Measurements from ENCODE around the gene ZFP90. TPM values are rescaled to one million over a fixed set of nuclear protein-coding genes. Genes with fewer than 3 reads are reported as not detected.
"Not testable (repeated sequence)": the region's sequence is repeated elsewhere in the genome, so short reads cannot be mapped to it uniquely, and the experiment has no call there.

Gene ZFP90
- total RNA-seq, 1 donor from 2014 or later: 44.7 TPM

DNA sequence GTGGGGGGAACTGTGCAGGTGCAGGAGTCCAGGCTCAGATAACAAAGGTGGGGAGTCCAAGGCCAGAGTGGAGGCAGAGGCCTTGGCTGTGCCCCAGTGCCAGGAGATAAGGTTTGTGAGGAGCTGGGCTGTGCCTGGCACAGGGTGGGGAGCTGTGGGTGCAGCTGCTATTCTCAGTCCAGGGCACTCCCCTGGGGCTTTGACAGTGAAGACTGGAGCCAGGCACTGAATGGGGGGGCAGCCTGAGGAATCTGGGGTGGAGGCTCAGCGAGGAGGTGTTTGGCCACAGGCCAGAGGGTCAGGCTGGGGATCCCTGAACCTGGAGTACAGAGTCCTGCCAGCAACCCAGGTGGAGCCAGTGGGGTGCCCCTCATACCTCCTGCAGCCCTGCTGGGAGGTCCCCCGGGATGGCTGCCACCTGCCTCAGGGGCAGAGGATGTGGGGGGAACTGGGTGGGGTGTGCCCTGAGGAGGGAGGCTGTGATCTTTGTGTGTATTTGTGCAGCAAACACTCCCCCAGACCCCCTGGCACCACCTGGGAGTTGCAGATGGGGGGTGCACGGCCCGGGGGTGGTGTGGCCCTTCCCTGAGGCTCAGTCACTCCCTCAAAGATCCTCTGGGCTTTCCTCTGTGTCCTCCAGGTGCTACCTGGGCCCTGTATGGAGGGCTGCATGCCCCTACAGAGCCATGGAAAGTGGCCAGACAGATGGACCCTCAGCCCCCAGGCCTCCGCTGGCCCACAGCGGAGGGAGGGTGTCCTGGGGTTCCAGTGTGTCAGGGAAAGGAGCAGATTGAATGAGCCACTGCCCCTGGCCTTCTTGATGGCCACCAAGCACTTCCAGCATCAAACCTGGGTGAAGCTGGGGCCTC lies 46.3 kb upstream of the ZFP90 start:
- Mint-ChIP-seq H3K27ac (no peak overlapping the region), H3K4me1 (ENCODE audit: unreplicated experiment) (peaks cover 14% of the 10 kb centered on the region), H3K36me3 (no peaks in the 10 kb centered on the region), H3K9me3 (peaks cover 4% of the 10 kb centered on the region), H3K4me3 (no peak overlapping the region), H3K27me3 (peaks cover 3% of the 10 kb centered on the region)
- no peak for DNase-seq (ENCODE audit: extremely low spot score, unreplicated experiment)
- TF ChIP-seq, protein P1, sequence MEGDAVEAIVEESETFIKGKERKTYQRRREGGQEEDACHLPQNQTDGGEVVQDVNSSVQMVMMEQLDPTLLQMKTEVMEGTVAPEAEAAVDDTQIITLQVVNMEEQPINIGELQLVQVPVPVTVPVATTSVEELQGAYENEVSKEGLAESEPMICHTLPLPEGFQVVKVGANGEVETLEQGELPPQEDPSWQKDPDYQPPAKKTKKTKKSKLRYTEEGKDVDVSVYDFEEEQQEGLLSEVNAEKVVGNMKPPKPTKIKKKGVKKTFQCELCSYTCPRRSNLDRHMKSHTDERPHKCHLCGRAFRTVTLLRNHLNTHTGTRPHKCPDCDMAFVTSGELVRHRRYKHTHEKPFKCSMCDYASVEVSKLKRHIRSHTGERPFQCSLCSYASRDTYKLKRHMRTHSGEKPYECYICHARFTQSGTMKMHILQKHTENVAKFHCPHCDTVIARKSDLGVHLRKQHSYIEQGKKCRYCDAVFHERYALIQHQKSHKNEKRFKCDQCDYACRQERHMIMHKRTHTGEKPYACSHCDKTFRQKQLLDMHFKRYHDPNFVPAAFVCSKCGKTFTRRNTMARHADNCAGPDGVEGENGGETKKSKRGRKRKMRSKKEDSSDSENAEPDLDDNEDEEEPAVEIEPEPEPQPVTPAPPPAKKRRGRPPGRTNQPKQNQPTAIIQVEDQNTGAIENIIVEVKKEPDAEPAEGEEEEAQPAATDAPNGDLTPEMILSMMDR (conservative IDR thresholded peaks at IDR 0.05): no peak

DNA sequence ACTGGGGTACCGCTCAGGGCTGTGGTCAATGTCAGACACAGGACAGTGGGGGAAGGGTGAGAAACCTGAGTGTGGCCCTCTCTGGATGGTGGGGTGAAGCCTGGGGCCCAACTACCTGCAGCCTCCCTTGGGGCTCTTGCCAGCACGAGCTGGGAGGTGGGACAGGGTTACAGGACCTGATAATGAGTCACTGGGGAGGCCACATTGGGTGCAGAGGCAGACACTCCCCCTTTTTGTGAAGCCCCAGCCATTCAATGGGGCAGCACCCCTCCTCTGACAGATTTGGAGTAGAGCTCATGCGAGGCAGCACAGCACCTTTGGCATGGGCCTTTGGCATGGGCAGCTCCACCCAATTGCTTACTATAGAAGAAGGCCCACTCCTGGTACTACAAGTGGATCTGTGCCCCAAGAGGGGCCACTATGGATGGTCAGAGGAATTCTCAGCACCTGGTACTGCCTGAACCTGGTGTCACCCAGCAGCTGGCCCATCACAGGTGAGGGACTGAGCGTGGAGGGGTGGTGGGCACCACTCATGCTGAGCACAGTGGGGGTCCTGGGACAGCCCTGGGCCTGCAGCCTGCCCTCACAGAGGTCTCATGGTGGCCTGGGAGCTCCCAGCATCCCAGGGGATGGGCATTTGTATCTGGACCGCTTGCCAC lies 45.5 kb upstream of the ZFP90 start:
- H3K27ac Mint-ChIP-seq: no peak overlapping the region
- peaks cover 4% of the 10 kb centered on the region for H3K9me3 Mint-ChIP-seq
- no peak overlapping the region for H3K4me3 Mint-ChIP-seq
- DNase-seq (ENCODE audit: extremely low spot score, unreplicated experiment): no peak
- no peaks in the 10 kb centered on the region for H3K36me3 Mint-ChIP-seq
- H3K4me1 Mint-ChIP-seq (ENCODE audit: unreplicated experiment): peaks cover 13% of the 10 kb centered on the region
- peaks cover 3% of the 10 kb centered on the region for H3K27me3 Mint-ChIP-seq
- TF ChIP-seq, protein P1 (conservative IDR thresholded peaks at IDR 0.05): no peak

DNA sequence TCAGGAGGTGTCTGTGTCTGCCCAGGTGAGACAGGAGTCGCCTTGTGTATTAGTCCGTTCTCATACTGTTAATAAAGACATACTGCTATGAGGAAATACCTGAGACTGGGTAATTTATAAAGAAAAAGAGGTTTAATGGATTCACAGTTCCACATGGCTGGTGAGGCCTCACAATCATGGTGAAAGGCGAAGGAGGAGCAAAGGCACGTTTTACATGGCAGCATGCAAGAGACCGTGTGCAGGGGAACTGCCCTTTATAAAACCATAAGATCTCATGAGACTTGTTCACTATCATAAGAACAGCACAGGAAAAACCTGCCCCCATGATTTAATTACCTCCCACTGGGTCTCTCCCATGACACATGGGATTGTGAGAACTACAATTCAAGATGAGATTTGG lies 44.8 kb upstream of the ZFP90 start:
- not testable (repeated sequence) for H3K27me3 Mint-ChIP-seq; DNase-seq (ENCODE audit: extremely low spot score, unreplicated experiment); H3K9me3 Mint-ChIP-seq; H3K36me3 Mint-ChIP-seq; H3K27ac Mint-ChIP-seq; H3K4me3 Mint-ChIP-seq
- peaks cover 14% of the 10 kb centered on the region for H3K4me1 Mint-ChIP-seq (ENCODE audit: unreplicated experiment)

DNA sequence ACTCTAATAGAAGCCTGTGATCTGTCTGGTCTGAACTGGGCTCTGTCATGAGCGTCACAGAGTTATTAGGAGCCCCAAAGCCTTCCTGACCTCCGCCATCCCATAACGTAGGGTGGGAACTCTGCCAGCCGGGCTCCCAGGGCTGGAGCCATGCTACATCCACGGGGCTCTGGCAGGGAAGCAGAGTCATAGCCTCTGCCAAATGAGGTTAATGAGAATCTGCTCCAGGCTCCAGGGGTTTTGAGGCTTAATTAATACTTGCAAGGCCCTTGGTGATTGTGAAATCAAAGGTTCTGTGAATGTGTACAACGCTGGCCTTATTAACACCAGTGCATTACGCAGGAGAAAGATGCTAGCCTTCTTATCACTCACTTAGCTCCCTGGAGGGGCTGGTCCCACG lies 42.4 kb upstream of the ZFP90 start:
- peaks cover 4% of the 10 kb centered on the region for H3K9me3 Mint-ChIP-seq
- TF ChIP-seq, protein P1 (conservative IDR thresholded peaks at IDR 0.05): no peak
- H3K27ac Mint-ChIP-seq: no peak overlapping the region
- no peak for DNase-seq (ENCODE audit: extremely low spot score, unreplicated experiment)
- H3K4me1 Mint-ChIP-seq (ENCODE audit: unreplicated experiment): peaks cover 7% of the 10 kb centered on the region
- peaks cover 5% of the 10 kb centered on the region for H3K27me3 Mint-ChIP-seq
- no peak overlapping the region for H3K4me3 Mint-ChIP-seq
- H3K36me3 Mint-ChIP-seq: no peaks in the 10 kb centered on the region

DNA sequence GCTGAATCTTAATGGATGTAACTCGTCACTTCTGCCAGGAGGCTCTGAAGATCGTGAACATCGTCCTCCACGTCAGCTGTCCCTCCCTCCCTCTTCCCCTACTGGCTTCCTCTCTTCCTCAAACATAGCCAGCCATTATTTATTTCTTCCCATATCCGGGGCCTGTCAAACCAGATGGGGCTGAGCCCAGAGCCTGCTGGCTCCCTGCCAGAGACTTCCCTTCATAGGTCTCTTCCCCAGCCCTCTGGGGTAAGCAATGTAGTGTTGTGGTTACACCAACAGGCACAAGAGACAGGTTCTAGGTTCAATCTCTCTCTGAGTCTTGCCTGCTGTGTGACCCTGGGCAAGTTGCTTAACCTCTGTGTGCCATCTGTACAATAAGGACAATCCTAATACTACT lies 40.1 kb upstream of the ZFP90 start:
- TF ChIP-seq, protein P1 (conservative IDR thresholded peaks at IDR 0.05): no peak

GRCh38 chr16:68503334-68503733 lies 35.8 kb upstream of the ZFP90 start:
- TF ChIP-seq, protein P1 (conservative IDR thresholded peaks at IDR 0.05): no peak
- no peak overlapping the region for H3K4me3 Mint-ChIP-seq
- DNase-seq (ENCODE audit: extremely low spot score, unreplicated experiment): no peak
- peaks cover 4% of the 10 kb centered on the region for H3K4me1 Mint-ChIP-seq (ENCODE audit: unreplicated experiment)
- no peaks in the 10 kb centered on the region for H3K9me3 Mint-ChIP-seq
- H3K27me3 Mint-ChIP-seq: peaks cover 36% of the 10 kb centered on the region
- H3K27ac Mint-ChIP-seq: no peak overlapping the region
- H3K36me3 Mint-ChIP-seq: no peaks in the 10 kb centered on the region

More for the DNA sequence above, 40.1 kb upstream of the ZFP90 start:
- Mint-ChIP-seq H3K27me3 (peaks cover 13% of the 10 kb centered on the region), H3K4me3 (no peak overlapping the region), H3K36me3 (no peaks in the 10 kb centered on the region), H3K4me1 (ENCODE audit: unreplicated experiment) (peaks cover 4% of the 10 kb centered on the region), H3K9me3 (peaks cover 4% of the 10 kb centered on the region), H3K27ac (no peak overlapping the region)
- no peak for DNase-seq (ENCODE audit: extremely low spot score, unreplicated experiment)

Measured in type B pancreatic cell (in vitro differentiated cells).